ENCODE results near the gene CLTCL1. TPM values are rescaled to one million over a fixed set of nuclear protein-coding genes. Genes with fewer than 3 reads are reported as not detected.

CLTCL1 gene
- total RNA-seq, 1 experiment from 2014 or later, result 7.1 TPM

GRCh38 chr22:19196841-19197612, 94.5 kb downstream of the CLTCL1 start:
- H3K4me2 ChIP-seq (ENCODE audit: low read length), result no peak overlapping the region
- no peaks in the 10 kb centered on the region for H3K9me3 ChIP-seq (ENCODE audit: control insufficient read depth in 1 of 2, insufficient read depth in 1 of 2, low read depth in 1 of 2, low read length in 2 of 2)
- H3K36me3 ChIP-seq (ENCODE audit: control insufficient read depth in 1 of 2, insufficient read depth in 2 of 2, low read length in 2 of 2), result no peaks in the 10 kb centered on the region
- ChIA-PET POLR2A (no interaction called here), RAD21 (ENCODE audit: low non-redundant PET in 1 of 2, low total read pairs in 2 of 2, uncharacterized antibody in 2 of 2, unreplicated experiment in 2 of 2) (no interaction called here), CTCF (no interaction called here)
- no peaks in the 10 kb centered on the region for H4K20me1 ChIP-seq (ENCODE audit: insufficient read depth)
- H3K79me2 ChIP-seq (ENCODE audit: insufficient read depth, low read length), result no peaks in the 10 kb centered on the region
- DNase-seq (ENCODE audit: low read depth, low spot score) (no peak), ATAC-seq (no peak)
- H3K4me1 ChIP-seq (ENCODE audit: control insufficient read depth in 1 of 2, insufficient read depth in 2 of 2, low read length in 2 of 2), result no peaks in the 10 kb centered on the region
- no peak overlapping the region for H3K27ac ChIP-seq (ENCODE audit: low read depth, low read length)
- intact Hi-C loops (cut with micrococcal nuclease), result no loop called here
- no peak overlapping the region for H3K9ac ChIP-seq (ENCODE audit: low read length)
- no peaks in the 10 kb centered on the region for H3K9me2 ChIP-seq (ENCODE audit: insufficient read depth)
- no TSS peak for BruUV-seq (replicated peaks)
- TF ChIP-seq SRF (IDR thresholded peaks at IDR 0.05; ENCODE audit: low read depth), result no peak
- no peak for TF ChIP-seq RAD21 (IDR thresholded peaks at IDR 0.05; ENCODE audit: low read depth)
- no peak for TF ChIP-seq JUND (IDR thresholded peaks at IDR 0.05)
- TF ChIP-seq, protein P1, sequence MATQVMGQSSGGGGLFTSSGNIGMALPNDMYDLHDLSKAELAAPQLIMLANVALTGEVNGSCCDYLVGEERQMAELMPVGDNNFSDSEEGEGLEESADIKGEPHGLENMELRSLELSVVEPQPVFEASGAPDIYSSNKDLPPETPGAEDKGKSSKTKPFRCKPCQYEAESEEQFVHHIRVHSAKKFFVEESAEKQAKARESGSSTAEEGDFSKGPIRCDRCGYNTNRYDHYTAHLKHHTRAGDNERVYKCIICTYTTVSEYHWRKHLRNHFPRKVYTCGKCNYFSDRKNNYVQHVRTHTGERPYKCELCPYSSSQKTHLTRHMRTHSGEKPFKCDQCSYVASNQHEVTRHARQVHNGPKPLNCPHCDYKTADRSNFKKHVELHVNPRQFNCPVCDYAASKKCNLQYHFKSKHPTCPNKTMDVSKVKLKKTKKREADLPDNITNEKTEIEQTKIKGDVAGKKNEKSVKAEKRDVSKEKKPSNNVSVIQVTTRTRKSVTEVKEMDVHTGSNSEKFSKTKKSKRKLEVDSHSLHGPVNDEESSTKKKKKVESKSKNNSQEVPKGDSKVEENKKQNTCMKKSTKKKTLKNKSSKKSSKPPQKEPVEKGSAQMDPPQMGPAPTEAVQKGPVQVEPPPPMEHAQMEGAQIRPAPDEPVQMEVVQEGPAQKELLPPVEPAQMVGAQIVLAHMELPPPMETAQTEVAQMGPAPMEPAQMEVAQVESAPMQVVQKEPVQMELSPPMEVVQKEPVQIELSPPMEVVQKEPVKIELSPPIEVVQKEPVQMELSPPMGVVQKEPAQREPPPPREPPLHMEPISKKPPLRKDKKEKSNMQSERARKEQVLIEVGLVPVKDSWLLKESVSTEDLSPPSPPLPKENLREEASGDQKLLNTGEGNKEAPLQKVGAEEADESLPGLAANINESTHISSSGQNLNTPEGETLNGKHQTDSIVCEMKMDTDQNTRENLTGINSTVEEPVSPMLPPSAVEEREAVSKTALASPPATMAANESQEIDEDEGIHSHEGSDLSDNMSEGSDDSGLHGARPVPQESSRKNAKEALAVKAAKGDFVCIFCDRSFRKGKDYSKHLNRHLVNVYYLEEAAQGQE (IDR thresholded peaks at IDR 0.05; ENCODE audit: low read depth), result no peak
- TF ChIP-seq ZNF274 (IDR thresholded peaks at IDR 0.05; ENCODE audit: low read depth, low read length), result no peak
- no peak for TF ChIP-seq EZH2phosphoT487 (IDR thresholded peaks at IDR 0.05; ENCODE audit: borderline replicate concordance)
- no peak for TF ChIP-seq SP1 (IDR thresholded peaks at IDR 0.05; ENCODE audit: low read depth)
- TF ChIP-seq EZH2 (IDR thresholded peaks at IDR 0.05), result no peak
- TF ChIP-seq, protein P2, sequence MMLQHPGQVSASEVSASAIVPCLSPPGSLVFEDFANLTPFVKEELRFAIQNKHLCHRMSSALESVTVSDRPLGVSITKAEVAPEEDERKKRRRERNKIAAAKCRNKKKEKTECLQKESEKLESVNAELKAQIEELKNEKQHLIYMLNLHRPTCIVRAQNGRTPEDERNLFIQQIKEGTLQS (IDR thresholded peaks at IDR 0.05), result no peak
- H2AFZ ChIP-seq (ENCODE audit: low read depth, low read length, poor library complexity, severe bottlenecking), result no peak overlapping the region
- no peak overlapping the region for H3K4me3 ChIP-seq (replicated peaks in 1 of 2; ENCODE audit: low read depth in 1 of 2, low read length in 2 of 2)
- no peaks in the 10 kb centered on the region for H3K27me3 ChIP-seq (ENCODE audit: insufficient read depth, low read length)
